ENCODE results near the gene NID2. TPM values are rescaled to one million over a fixed set of nuclear protein-coding genes. Genes with fewer than 3 reads are reported as not detected.

Gene NID2
- total RNA-seq, 1 experiment from 2014 or later, result 12.6 TPM

GRCh38 chr14:52108823-52109222 is 40.0 kb upstream of the NID2 start:
- TF ChIP-seq EZH2 (IDR thresholded peaks at IDR 0.05; ENCODE audit: borderline replicate concordance, low read depth, low read length, poor library complexity, severe bottlenecking), result no peak
- no peak for TF ChIP-seq CTCF (conservative IDR thresholded peaks at IDR 0.05; ENCODE audit: low read depth, low read length)
- no peaks in the 10 kb centered on the region for H3K4me1 ChIP-seq (ENCODE audit: insufficient read depth, low read length, poor library complexity, severe bottlenecking)
- no peaks in the 10 kb centered on the region for H3K27me3 ChIP-seq (replicated peaks; ENCODE audit: insufficient read depth, low read depth, low read length, poor library complexity)
- H3K27ac ChIP-seq (ENCODE audit: low read depth, low read length, poor library complexity, severe bottlenecking), result no peak overlapping the region
- intact Hi-C loops (cut with micrococcal nuclease; ENCODE audit: unreplicated experiment), result no loop called here
- H3K9me3 ChIP-seq (ENCODE audit: low read depth, low read length, poor library complexity, severe bottlenecking), result no peaks in the 10 kb centered on the region
- BruUV-seq (replicated peaks), result no TSS peak
- no peak for DNase-seq (ENCODE audit: low spot score)
- no peak overlapping the region for H3K4me3 ChIP-seq (ENCODE audit: low read depth, low read length, poor library complexity, severe bottlenecking)
- POLR2A ChIA-PET (ENCODE audit: low non-redundant PET), result no interaction called here
- H3K36me3 ChIP-seq (ENCODE audit: insufficient read depth, low read length, poor library complexity, severe bottlenecking), result no peaks in the 10 kb centered on the region
- CTCF ChIA-PET, result no interaction called here

DNA sequence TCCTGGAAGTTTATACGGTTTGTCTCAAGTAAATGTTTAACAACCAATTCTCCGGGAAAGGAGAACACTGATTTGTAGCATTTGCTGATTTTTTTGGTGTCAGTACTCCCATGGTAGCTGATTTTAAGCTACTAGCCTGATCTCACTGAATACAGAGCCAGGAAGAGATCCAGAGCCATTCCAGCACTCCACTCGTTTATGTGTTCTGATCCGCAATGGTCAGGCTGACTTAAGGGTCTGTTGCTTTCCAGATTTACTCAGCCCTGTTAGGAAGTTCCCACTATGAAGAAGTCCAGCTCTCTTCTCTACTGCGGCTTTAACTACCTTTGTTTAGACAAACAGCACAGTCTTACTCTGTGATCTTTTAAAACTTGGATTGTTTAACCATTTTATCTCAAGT is 38.0 kb upstream of the NID2 start:
- POLR2A ChIA-PET (ENCODE audit: low non-redundant PET), result no interaction called here
- TF ChIP-seq EZH2 (IDR thresholded peaks at IDR 0.05; ENCODE audit: borderline replicate concordance, low read depth, low read length, poor library complexity, severe bottlenecking) (no peak), CTCF (conservative IDR thresholded peaks at IDR 0.05; ENCODE audit: low read depth, low read length) (no peak)
- no peaks in the 10 kb centered on the region for H3K36me3 ChIP-seq (ENCODE audit: insufficient read depth, low read length, poor library complexity, severe bottlenecking)
- DNase-seq (ENCODE audit: low spot score), result no peak
- H3K27ac ChIP-seq (ENCODE audit: low read depth, low read length, poor library complexity, severe bottlenecking), result no peak overlapping the region
- no peak overlapping the region for H3K4me3 ChIP-seq (ENCODE audit: low read depth, low read length, poor library complexity, severe bottlenecking)
- H3K4me1 ChIP-seq (ENCODE audit: insufficient read depth, low read length, poor library complexity, severe bottlenecking), result no peaks in the 10 kb centered on the region
- intact Hi-C loops (cut with micrococcal nuclease; ENCODE audit: unreplicated experiment), result no loop called here
- H3K27me3 ChIP-seq (replicated peaks; ENCODE audit: insufficient read depth, low read depth, low read length, poor library complexity), result no peaks in the 10 kb centered on the region
- CTCF ChIA-PET, result no interaction called here
- BruUV-seq (replicated peaks), result no TSS peak
- H3K9me3 ChIP-seq (ENCODE audit: low read depth, low read length, poor library complexity, severe bottlenecking), result no peaks in the 10 kb centered on the region

DNA sequence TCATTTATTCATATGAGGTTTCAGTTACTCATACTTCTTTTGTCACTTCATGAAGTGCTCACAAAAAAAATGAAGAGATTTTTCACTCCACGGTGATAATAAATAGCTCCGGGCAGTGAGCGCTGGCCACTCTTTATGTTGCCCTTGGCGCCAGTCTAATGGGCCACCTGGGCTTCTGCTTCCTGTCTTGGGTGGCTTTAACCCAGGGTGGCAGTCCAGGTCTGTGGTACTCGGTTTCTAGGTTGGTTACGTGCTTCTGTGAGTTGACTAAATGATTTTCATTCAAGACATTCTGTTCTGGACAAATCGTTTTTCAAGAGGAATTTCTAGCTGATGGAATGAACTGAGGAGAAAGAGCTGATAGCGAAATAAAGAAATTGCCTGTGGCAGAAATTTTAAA is 34.6 kb upstream of the NID2 start:
- Histone ChIP-seq H3K4me1 (ENCODE audit: insufficient read depth, low read length, poor library complexity, severe bottlenecking) (no peaks in the 10 kb centered on the region), H3K36me3 (ENCODE audit: insufficient read depth, low read length, poor library complexity, severe bottlenecking) (no peaks in the 10 kb centered on the region), H3K27ac (ENCODE audit: low read depth, low read length, poor library complexity, severe bottlenecking) (no peak overlapping the region), H3K9me3 (ENCODE audit: low read depth, low read length, poor library complexity, severe bottlenecking) (no peaks in the 10 kb centered on the region), H3K4me3 (ENCODE audit: low read depth, low read length, poor library complexity, severe bottlenecking) (no peak overlapping the region), H3K27me3 (replicated peaks; ENCODE audit: insufficient read depth, low read depth, low read length, poor library complexity) (no peaks in the 10 kb centered on the region)
- no peak for DNase-seq (ENCODE audit: low spot score)
- intact Hi-C loops (cut with micrococcal nuclease; ENCODE audit: unreplicated experiment), result no loop called here
- ChIA-PET CTCF (no interaction called here), POLR2A (ENCODE audit: low non-redundant PET) (no interaction called here)
- no TSS peak for BruUV-seq (replicated peaks)
- TF ChIP-seq EZH2 (IDR thresholded peaks at IDR 0.05; ENCODE audit: borderline replicate concordance, low read depth, low read length, poor library complexity, severe bottlenecking), result no peak
- no peak for TF ChIP-seq CTCF (conservative IDR thresholded peaks at IDR 0.05; ENCODE audit: low read depth, low read length)

All from A673 (cell line).